ENCODE measurements around the gene IFT88. TPM values are rescaled to one million over a fixed set of nuclear protein-coding genes. Genes with fewer than 3 reads are reported as not detected.

IFT88 gene
- total RNA-seq, 1 donor from 2014 or later = 13.6 TPM

DNA sequence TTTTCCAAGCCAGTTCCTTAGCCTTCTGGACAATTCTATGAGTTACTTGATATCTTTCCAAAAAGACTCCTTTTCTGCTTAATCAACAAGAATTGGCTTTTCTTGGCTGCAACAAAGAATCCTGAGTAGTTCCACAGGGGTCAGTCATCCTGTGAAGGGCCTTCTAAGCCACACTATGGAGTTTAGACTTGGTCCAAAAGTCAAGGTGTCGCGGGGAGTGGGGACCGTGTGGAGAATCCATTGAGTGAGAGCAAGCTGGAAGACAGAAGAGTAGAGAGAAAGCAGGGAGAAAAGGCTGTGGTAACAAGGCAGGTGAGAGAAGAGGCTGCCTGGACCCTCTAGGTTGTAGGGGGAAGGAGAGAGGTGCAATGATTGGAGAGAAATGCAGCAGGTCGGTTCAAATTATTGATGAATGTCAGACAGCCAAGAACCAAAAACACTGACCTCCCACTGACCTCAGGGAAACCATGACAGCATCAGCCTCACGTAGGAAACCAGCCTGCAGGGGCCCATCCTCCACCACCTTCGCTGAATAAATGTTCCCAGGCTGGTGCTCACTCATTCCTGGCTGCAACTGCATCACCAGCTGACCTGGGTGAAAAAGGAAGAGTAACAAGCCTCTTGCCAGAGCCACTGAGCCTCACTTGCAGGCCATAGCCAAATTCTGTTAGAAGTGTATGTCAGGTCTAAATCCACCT is 7.1 kb upstream of the IFT88 start:
- H3K4me1 ChIP-seq = no peaks in the 10 kb centered on the region
- H3K27ac ChIP-seq = no peak overlapping the region
- H3K9me3 ChIP-seq = no peaks in the 10 kb centered on the region
- DNase-seq = no peak
- no peaks in the 10 kb centered on the region for H3K27me3 ChIP-seq
- no peaks in the 10 kb centered on the region for H3K36me3 ChIP-seq
- no peak for ATAC-seq
- TF ChIP-seq, protein P1, sequence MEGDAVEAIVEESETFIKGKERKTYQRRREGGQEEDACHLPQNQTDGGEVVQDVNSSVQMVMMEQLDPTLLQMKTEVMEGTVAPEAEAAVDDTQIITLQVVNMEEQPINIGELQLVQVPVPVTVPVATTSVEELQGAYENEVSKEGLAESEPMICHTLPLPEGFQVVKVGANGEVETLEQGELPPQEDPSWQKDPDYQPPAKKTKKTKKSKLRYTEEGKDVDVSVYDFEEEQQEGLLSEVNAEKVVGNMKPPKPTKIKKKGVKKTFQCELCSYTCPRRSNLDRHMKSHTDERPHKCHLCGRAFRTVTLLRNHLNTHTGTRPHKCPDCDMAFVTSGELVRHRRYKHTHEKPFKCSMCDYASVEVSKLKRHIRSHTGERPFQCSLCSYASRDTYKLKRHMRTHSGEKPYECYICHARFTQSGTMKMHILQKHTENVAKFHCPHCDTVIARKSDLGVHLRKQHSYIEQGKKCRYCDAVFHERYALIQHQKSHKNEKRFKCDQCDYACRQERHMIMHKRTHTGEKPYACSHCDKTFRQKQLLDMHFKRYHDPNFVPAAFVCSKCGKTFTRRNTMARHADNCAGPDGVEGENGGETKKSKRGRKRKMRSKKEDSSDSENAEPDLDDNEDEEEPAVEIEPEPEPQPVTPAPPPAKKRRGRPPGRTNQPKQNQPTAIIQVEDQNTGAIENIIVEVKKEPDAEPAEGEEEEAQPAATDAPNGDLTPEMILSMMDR (IDR thresholded peaks at IDR 0.05) = no peak
- intact Hi-C loops (cut with DNase I) = no loop called here
- no peak overlapping the region for H3K4me3 ChIP-seq

DNA sequence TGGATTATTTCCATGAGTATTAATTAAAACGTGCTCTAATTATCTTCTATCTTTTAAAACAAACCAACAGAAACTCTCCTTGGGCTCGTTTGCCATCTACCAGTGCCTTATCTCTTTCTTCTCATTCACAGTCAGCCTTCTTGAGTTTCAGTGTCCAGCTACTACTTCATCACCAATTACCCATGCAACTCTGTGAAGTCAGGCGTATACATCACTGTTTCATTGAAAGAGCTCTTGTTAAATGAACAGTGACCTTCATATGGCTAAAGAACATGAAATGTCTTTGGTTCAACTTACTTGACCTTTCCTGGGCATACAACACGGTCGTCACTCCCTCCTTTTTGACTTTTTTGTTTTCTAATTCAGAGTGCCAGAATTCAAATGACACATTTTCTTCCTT is 5.2 kb upstream of the IFT88 start:
- Histone ChIP-seq H3K27me3 (no peaks in the 10 kb centered on the region), H3K4me1 (no peaks in the 10 kb centered on the region), H3K27ac (no peak overlapping the region), H3K36me3 (no peaks in the 10 kb centered on the region), H3K9me3 (no peaks in the 10 kb centered on the region), H3K4me3 (no peak overlapping the region)
- intact Hi-C loops (cut with DNase I) = no loop called here
- ATAC-seq (no peak), DNase-seq (no peak)
- TF ChIP-seq, protein P1 (IDR thresholded peaks at IDR 0.05) = no peak

DNA sequence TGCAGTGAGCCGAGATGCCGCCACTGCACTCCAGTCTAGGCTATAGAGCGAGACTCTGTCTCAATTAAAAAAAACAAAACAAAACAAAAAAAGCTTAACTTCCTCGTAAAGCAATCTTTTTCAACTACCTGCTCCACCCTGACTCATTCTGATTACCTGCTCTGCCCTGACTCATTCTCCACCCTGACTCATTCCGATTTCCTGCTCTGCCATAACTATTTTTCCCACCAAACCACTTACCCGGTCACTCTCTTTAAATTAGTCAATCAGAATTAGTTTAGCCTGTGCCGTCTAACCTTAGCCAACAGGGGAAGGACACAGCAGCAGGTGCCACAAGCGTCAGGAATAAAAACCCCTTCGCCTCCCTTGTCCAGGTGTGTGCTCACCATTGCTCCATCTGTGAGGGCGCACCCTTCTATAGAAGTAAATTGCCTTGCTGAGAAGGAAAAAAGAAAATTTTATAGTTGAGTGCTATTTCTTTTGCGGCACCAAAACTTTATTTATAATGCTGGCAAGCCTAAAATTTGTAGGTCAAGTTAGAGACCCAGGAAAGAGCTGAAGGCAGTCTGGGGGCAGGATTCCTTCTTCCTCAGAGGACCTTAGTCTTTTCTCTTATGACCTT is 1.7 kb upstream of the IFT88 start:
- ATAC-seq (no peak), DNase-seq (no peak)
- TF ChIP-seq, protein P1 (IDR thresholded peaks at IDR 0.05) = no peak
- Histone ChIP-seq H3K4me3 (no peak overlapping the region), H3K9me3 (no peaks in the 10 kb centered on the region), H3K36me3 (no peaks in the 10 kb centered on the region), H3K27me3 (no peaks in the 10 kb centered on the region), H3K27ac (no peak overlapping the region), H3K4me1 (peaks cover 8% of the 10 kb centered on the region)
- intact Hi-C loops (cut with DNase I) = no loop called here

DNA sequence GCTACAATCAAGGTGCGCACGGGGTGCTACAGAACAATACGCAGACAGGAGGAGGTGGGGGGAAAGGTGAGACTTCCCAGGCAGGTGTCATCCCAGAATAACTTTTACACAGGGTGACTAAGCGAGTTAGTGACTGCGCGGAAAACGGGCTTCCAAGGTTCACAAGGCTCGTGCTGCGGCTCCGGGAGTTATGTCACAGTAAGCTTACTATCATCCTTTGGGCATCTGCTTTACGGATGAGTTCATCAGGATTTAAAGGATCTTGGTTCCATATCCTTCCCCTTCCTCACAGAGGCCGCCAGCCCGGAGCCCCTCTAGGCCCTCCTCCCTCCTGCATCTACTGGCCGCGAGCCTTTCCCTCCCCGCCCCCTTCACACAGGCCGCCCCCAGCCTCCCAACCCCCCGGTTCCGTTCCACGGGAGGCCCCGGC is 474 bp upstream of the IFT88 start:
- Histone ChIP-seq H3K36me3 (no peaks in the 10 kb centered on the region), H3K4me3 (peak overlapping the region; percentile 91), H3K4me1 (peaks cover 8% of the 10 kb centered on the region), H3K27ac (peak overlapping the region; percentile 96), H3K9me3 (no peaks in the 10 kb centered on the region), H3K27me3 (no peaks in the 10 kb centered on the region)
- TF ChIP-seq, protein P1 (IDR thresholded peaks at IDR 0.05) = no peak
- intact Hi-C loops (cut with DNase I) = no loop called here
- DNase-seq = no peak
- ATAC-seq = no peak

DNA sequence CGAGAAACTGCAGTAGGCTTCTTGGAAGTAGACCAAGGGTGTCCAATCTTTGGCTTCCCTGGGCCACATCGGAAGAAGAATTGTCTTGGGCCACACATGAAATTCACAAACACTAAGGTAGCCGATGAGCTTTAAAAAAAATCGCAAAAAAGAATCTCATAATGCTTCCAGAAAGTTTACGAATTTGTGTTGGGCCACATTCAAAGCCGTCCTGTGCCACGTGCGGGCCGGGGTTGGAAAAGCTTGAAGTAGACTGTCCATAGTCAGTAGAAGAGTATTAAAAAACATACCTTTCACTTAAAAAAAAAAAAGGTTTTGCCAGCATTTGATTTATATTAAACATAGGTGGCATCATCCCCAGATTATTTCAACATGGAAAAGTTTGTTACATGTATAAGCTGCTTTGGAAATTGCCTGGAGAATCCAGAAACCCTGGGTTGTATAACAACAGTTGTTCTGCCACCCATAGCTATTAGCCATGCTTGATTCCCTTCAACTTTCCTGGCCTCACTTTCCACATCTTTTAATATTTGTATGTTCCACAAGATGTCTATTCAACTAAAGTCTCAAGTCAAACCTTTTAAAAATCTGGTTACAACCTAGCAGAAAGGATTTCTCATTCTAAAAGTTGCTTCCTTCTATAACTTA is 1.0 kb downstream of the IFT88 start:
- intact Hi-C loops (cut with DNase I) = no loop called here
- DNase-seq (no peak), ATAC-seq (no peak)
- Histone ChIP-seq H3K4me1 (peaks cover 8% of the 10 kb centered on the region), H3K36me3 (no peaks in the 10 kb centered on the region), H3K9me3 (no peaks in the 10 kb centered on the region), H3K4me3 (peak overlapping the region; percentile 91), H3K27ac (peak overlapping the region; percentile 96), H3K27me3 (no peaks in the 10 kb centered on the region)
- TF ChIP-seq, protein P1 (IDR thresholded peaks at IDR 0.05) = no peak
